GM23248 (cell line): ENCODE results near the gene SNAPIN. TPM values are rescaled to one million over a fixed set of nuclear protein-coding genes. Genes with fewer than 3 reads are reported as not detected.

Experiments
- DNase-seq: peaks from one replicate; pipeline ENCODE4 v3.0.0-alpha.2; 2015
- H2AFZ ChIP-seq: fragments of 200-600 bp; sonication (generic); 2 replicates; pipeline ENCODE4 v1.6.1; 2016; ENCODE audit warnings: antibody characterized with exemption
- H3F3A ChIP-seq: fragments of 200-600 bp; sonication (generic); 2 replicates; pipeline ENCODE4 v1.6.1; 2016; ENCODE audit warnings: mild to moderate bottlenecking, antibody characterized with exemption, mixed run types; ENCODE audit not compliant: insufficient read depth
- H3K27ac ChIP-seq: fragments of 200-600 bp; sonication (generic); 2 replicates; pipeline ENCODE4 v1.5.1; 2016; ENCODE audit warnings: mild to moderate bottlenecking
- H3K27me3 ChIP-seq: fragments of 200-600 bp; sonication (generic); replicated peaks from 2 replicates; pipeline ENCODE4 v1.6.1; 2016; ENCODE audit warnings: mild to moderate bottlenecking; ENCODE audit not compliant: insufficient read depth
- H3K36me3 ChIP-seq: fragments of 200-600 bp; sonication (generic); 2 replicates; pipeline ENCODE4 v1.6.1; 2016; ENCODE audit warnings: low read depth, mild to moderate bottlenecking
- H3K4me1 ChIP-seq: fragments of 200-600 bp; sonication (generic); 2 replicates; pipeline ENCODE4 v1.6.1; 2016; ENCODE audit warnings: mild to moderate bottlenecking; ENCODE audit not compliant: insufficient read depth
- H3K4me2 ChIP-seq: fragments of 200-600 bp; sonication (generic); one replicate; pipeline ENCODE4 v1.6.1; 2016; ENCODE audit warnings: mild to moderate bottlenecking; ENCODE audit not compliant: unreplicated experiment
- H3K4me3 ChIP-seq: fragments of 200-600 bp; sonication (generic); 2 replicates; pipeline ENCODE4 v1.5.1; 2016; ENCODE audit warnings: mild to moderate bottlenecking
- H3K79me2 ChIP-seq: fragments of 200-600 bp; sonication (generic); 2 replicates; pipeline ENCODE4 v1.6.1; 2016; ENCODE audit warnings: mild to moderate bottlenecking; ENCODE audit not compliant: insufficient read depth
- H3K9ac ChIP-seq: fragments of 200-600 bp; sonication (generic); 2 replicates; pipeline ENCODE4 v1.6.1; 2016; ENCODE audit warnings: mild to moderate bottlenecking
- H3K9me2 ChIP-seq: fragments of 200-600 bp; sonication (generic); 2 replicates; pipeline ENCODE4 v1.6.1; 2016; ENCODE audit warnings: mixed run types, mild to moderate bottlenecking, moderate library complexity; ENCODE audit not compliant: insufficient read depth
- H3K9me3 ChIP-seq: fragments of 200-600 bp; sonication (generic); one replicate; pipeline ENCODE4 v1.6.1; 2017; ENCODE audit warnings: low read depth
- H4K20me1 ChIP-seq: fragments of 200-600 bp; sonication (generic); 2 replicates; pipeline ENCODE4 v1.6.0; 2016; ENCODE audit not compliant: insufficient read depth
- EZH2 ChIP-seq: fragments of 200-600 bp; sonication (generic); IDR thresholded peaks from 2 replicates; pipeline ENCODE4 v1.6.1; 2018; ENCODE audit warnings: antibody characterized with exemption, mild to moderate bottlenecking; ENCODE audit not compliant: insufficient read depth, poor library complexity, severe bottlenecking
- EZH2phosphoT487 ChIP-seq: fragments of 200-600 bp; sonication (generic); IDR thresholded peaks from 2 replicates; pipeline ENCODE4 v1.6.1; 2018; ENCODE audit warnings: antibody characterized with exemption, moderate library complexity, mild to moderate bottlenecking, low read depth; ENCODE audit not compliant: insufficient read depth
- WGBS, 2 experiments: methylation state at CpG; one replicate each; pipeline ENCODE4 v1.1.6; 2015 to 2017; ENCODE audit warnings: low lambda C conversion rate in 2 of 2, low coverage in 1 of 2; ENCODE audit errors: missing lambda C conversion rate in 2 of 2; 5-methylcytosine and 5-hydroxymethylcytosine counted together
- in situ Hi-C: fragments of 300-500 bp; cut with MboI; formaldehyde crosslinking; loops from 2 replicates; pipeline ENCODE4 v1.15.0; 2020
- polyA plus RNA-seq: library from polyadenylated mRNA; unstranded; fragments of >200 nt; fragmentation: Nextera tagmentation; extraction: Ambion mirVana; gene quantifications from 2 replicates; pipeline ENCODE4 v1.2.1, GENCODE V29; 2016
- total RNA-seq: library from RNA; depleted of rRNA; stranded (reverse); fragments of >200 nt; shearing (Covaris generic); gene quantifications from 2 replicates; pipeline ENCODE4 v1.2.3, GENCODE V29; 2014

SNAPIN gene
- total and polyA plus RNA-seq, 2 experiments from 2014 or later, result 70.5 to 82.1 TPM

GRCh38 chr1:153683854-153684253, 25.4 kb downstream of the SNAPIN start:
- no peaks in the 10 kb centered on the region for H3K36me3 ChIP-seq
- DNase-seq, result peak; percentile 50
- no peak overlapping the region for H3K4me2 ChIP-seq
- no peaks in the 10 kb centered on the region for H4K20me1 ChIP-seq
- TF ChIP-seq EZH2phosphoT487 (no peak), EZH2 (no peak)
- WGBS, 2 experiments, result 72 to 83% methylated on average over 4 to 5 of the region's 5 CpGs
- H3K79me2 ChIP-seq, result no peaks in the 10 kb centered on the region
- no peak overlapping the region for H3K4me3 ChIP-seq
- no peaks in the 10 kb centered on the region for H3K9me2 ChIP-seq
- in situ Hi-C loops, result no loop called here
- H3K9me3 ChIP-seq, result no peaks in the 10 kb centered on the region
- no peak overlapping the region for H2AFZ ChIP-seq
- H3F3A ChIP-seq, result no peaks in the 10 kb centered on the region
- H3K4me1 ChIP-seq, result no peaks in the 10 kb centered on the region
- peaks cover 7% of the 10 kb centered on the region; the same call in 1 of the 2 replicates for H3K27me3 ChIP-seq
- no peak overlapping the region for H3K9ac ChIP-seq
- H3K27ac ChIP-seq, result no peak overlapping the region

DNA sequence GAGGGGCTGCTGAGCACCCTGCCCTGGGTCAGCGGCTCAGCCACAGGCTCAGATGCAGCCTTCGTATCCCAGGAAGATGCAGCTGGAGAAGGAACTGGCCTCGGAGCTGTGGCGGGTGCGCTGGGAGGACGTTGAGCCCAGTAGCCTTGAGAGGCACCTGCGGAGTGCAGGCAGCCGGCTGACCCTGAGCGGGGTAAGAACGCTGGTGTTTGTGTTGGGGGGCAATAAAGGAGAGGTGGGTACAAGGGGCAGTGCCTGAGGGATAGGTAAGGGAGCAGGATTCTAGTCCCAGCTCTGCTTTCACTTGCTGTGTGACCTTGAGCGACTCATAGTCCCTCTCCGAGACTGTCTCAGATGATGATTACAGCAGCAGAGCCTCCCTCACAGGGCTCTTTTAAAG, 26.4 kb downstream of the SNAPIN start:
- TF ChIP-seq EZH2phosphoT487, result no peak
- no peak for TF ChIP-seq EZH2
- Histone ChIP-seq H3K4me1 (no peaks in the 10 kb centered on the region), H3K27me3 (peaks cover under 1% of the 10 kb centered on the region; the same call in 1 of the 2 replicates), H3K9me2 (no peaks in the 10 kb centered on the region), H3K36me3 (no peaks in the 10 kb centered on the region), H3K79me2 (no peaks in the 10 kb centered on the region), H3K27ac (no peak overlapping the region), H3K9ac (no peak overlapping the region), H2AFZ (no peak overlapping the region), H3K9me3 (no peaks in the 10 kb centered on the region), H3F3A (no peaks in the 10 kb centered on the region), H4K20me1 (no peaks in the 10 kb centered on the region), H3K4me2 (no peak overlapping the region), H3K4me3 (no peak overlapping the region)
- 91% methylated on average over 12 of the region's 12 CpGs for WGBS, 2 experiments
- DNase-seq, result no peak
- in situ Hi-C loops, result no loop called here

DNA sequence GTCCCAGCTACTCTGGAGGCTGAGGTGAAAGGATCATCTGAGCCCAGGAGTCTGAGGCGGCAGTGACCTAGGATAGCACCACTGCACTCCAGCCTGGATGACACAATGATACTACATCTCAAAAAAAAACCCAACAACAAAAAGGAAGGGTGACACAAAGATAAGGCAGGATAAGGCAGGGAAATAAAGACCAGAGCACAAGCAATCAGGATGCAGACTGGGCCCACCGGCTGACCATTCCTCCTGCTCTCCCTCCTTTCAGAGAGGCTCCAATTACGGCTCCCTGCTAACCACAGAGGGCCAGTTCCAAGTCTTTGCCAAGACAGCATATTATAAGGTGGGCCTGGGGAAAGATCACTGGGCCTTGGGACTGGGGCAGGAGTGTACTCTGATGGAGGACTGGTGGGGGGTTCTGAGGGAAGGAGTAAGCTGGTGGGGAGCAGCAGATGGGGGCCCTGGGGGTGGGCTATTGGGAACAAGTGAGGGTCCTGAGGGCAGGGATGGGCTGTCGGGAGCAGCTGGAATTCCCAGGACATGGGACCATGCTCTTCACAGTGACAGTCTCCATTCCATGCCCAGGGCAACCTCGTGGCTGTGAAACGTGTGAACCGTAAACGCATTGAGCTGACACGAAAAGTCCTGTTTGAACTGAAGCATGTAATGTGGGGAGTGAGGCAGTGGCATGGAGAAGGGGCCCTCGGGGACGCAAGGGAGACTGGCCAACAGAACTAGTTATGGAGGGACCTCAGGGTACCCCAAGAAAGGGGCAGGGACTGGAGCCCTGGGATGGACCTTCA, 27.2 kb downstream of the SNAPIN start:
- H3K4me2 ChIP-seq, result no peak overlapping the region
- no peak overlapping the region for H3K27ac ChIP-seq
- H2AFZ ChIP-seq, result no peak overlapping the region
- WGBS, 2 experiments, result 69 to 71% methylated on average over 10 to 11 of the region's 11 CpGs
- H3K4me3 ChIP-seq, result no peak overlapping the region
- no peaks in the 10 kb centered on the region for H3K9me2 ChIP-seq
- H3K9ac ChIP-seq, result no peak overlapping the region
- no peaks in the 10 kb centered on the region for H3K36me3 ChIP-seq
- DNase-seq, result no peak
- no peaks in the 10 kb centered on the region for H4K20me1 ChIP-seq
- no peaks in the 10 kb centered on the region for H3K27me3 ChIP-seq
- no peaks in the 10 kb centered on the region for H3K4me1 ChIP-seq
- TF ChIP-seq EZH2, result no peak
- TF ChIP-seq EZH2phosphoT487, result no peak
- in situ Hi-C loops, result no loop called here
- H3K79me2 ChIP-seq, result no peaks in the 10 kb centered on the region
- H3F3A ChIP-seq, result no peaks in the 10 kb centered on the region
- H3K9me3 ChIP-seq, result no peaks in the 10 kb centered on the region

DNA sequence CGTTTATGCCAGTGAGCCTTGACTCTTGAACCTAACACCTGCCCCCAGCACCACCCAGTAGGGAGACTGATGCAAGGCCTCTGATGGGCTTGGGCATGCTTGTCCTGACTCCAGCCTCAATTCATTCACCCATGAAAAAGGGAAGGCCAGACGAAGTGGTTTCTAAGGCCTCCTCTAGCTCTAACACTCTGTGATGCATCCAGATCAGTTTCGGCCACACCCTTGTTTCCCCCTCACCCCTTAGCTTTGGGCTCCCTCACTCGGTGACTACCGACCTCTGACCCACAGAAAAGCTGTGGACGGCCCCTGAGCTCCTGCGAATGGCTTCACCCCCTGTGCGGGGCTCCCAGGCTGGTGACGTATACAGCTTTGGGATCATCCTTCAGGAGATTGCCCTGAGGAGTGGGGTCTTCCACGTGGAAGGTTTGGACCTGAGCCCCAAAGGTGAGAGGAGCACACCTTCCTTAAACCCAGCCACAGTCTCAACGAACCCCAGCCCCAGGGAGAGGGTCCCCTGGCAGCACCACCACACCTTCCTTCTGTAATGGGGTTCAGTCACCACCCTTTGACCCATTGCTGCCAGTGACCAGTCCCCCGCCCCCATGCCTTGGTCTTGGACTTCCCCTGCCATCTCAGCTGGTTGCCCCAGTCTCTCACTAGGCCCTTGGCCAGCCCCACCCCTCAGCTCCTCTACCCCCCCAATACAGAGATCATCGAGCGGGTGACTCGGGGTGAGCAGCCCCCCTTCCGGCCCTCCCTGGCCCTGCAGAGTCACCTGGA, 29.0 kb downstream of the SNAPIN start:
- Histone ChIP-seq H3K4me2 (no peak overlapping the region), H3K4me1 (no peaks in the 10 kb centered on the region), H3F3A (no peaks in the 10 kb centered on the region), H4K20me1 (no peaks in the 10 kb centered on the region), H3K9me2 (no peaks in the 10 kb centered on the region), H3K36me3 (no peaks in the 10 kb centered on the region), H3K9ac (no peak overlapping the region), H2AFZ (no peak overlapping the region), H3K9me3 (no peaks in the 10 kb centered on the region), H3K27ac (no peak overlapping the region), H3K4me3 (no peak overlapping the region), H3K27me3 (no peaks in the 10 kb centered on the region), H3K79me2 (no peaks in the 10 kb centered on the region)
- WGBS, 2 experiments, result 82% methylated on average over 12 to 16 of the region's 16 CpGs
- in situ Hi-C loops, result no loop called here
- TF ChIP-seq EZH2, result no peak
- no peak for TF ChIP-seq EZH2phosphoT487
- no peak for DNase-seq
